NCI-H69 (cell line): ENCODE measurements around the gene PTK7.

Experiments used
- DNase-seq: peaks from one replicate; lab custom pipeline; 2025; lab: John Stamatoyannopoulos, UW

PTK7 gene

DNA sequence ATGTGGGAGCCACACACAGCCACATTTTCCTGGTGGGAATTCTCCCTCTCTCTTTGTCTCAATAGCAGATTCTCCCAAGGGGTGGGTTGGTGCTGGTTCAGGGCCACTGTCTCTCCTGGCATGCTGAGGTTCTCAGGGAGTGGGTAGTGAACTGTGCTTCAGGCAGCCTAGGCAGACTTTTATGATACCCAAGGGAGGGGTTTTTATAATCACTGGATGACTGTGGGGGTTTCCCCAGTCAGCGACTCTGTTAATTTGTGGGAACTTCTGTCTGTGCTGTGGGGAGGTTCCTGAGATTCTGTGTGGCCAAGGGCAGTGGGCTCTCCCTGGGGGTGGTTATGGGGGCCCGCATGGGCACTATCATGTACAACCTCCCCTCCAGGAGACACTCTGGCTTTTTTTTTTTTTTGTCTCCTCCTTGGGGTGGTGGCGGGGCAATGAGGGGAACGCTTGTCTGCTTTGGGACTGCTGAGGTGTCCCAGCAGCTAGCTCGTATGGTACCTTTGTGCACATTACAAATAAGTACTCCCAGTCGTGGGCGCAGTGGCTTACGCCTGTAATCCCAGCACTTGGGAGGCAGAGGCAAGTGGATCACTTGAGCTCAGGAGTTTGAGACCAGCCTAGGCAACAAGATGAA lies 10.0 kb downstream of the PTK7 start:
- DNase-seq: peak; percentile 61

- DNase-seq: peak; percentile 48
Measured at GRCh38 chr6:43088654-43089056, 12.5 kb downstream of the PTK7 start.

DNA sequence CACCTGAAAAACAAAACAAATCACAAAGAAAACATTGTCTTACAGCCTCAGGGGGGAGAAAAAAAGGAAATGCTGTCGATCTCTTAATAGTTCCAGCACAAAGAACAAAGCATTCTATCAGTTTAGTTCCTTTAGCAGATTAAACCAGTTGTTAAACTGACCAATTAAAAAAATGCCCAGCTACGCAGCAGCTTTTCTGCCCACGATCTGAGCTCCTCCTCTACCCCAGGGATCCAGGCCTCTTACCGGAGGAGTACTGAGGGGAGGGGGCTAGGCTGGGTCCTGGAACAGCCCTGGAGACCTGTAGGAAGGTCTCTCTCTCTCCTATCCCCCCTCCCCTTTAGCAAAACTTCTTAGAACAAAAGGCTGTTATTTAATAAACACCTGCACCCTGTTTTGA lies 13.4 kb downstream of the PTK7 start:
- DNase-seq: peak; percentile 57

DNA sequence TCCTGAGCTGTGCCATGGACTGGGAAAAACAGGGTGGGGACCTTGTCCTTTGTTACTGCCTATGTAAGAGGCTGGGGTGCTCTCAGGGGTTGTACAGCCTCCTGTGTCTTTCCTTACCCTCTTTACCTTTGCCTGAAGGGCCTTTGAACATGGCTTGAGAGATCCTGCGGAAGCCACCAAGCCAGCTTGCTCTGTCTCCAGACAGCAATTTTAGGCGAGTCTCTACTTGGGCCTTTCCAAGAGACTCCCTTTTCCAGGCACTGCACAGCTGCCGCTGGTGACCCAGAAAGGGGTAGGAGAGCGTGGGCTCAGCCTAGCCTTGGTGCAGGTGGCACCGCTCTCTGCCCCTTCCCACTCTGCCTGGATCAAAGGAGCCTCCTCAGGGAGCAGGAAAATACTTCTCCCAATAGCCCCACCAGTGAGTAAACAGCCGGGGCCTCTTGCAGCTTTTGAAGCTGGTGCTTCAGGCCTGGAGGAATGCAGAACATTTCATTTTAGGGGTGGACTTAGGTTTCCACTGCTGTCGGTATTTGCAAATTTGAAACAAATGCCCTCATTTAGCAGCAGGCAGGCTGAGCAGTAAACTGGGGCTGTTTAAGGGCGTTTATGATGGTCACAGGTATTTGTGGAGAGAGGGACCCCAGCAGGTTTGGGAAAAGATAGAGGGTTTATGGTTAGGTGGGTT lies 13.9 kb downstream of the PTK7 start:
- peak; percentile 67 for DNase-seq

- DNase-seq: peak; percentile 75
Measured at GRCh38 chr6:43090559-43090956, 14.4 kb downstream of the PTK7 start.

- DNase-seq: no peak
Measured at GRCh38 chr6:43091020-43091419, 14.9 kb downstream of the PTK7 start.

GRCh38 chr6:43091436-43091991 lies 15.4 kb downstream of the PTK7 start:
- DNase-seq: no peak

DNA sequence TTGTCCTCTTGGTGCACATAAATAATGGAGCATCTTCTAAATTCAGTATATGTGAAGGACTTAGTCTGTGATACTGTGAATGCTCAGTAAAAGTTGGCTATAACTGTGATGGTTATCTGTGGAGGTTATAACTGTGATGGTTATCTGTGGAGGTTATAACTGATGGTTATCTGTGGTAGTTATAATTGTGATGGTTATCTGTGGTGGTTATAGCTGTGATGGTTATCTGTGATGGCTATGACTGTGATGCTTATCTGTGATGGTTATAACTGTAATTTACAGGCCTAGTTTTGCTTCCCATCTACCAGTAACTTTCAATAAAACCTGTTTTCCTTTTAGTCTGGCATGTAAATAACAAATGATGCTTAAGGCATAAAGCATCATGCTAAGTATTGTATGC lies 16.5 kb downstream of the PTK7 start:
- DNase-seq: no peak

DNA sequence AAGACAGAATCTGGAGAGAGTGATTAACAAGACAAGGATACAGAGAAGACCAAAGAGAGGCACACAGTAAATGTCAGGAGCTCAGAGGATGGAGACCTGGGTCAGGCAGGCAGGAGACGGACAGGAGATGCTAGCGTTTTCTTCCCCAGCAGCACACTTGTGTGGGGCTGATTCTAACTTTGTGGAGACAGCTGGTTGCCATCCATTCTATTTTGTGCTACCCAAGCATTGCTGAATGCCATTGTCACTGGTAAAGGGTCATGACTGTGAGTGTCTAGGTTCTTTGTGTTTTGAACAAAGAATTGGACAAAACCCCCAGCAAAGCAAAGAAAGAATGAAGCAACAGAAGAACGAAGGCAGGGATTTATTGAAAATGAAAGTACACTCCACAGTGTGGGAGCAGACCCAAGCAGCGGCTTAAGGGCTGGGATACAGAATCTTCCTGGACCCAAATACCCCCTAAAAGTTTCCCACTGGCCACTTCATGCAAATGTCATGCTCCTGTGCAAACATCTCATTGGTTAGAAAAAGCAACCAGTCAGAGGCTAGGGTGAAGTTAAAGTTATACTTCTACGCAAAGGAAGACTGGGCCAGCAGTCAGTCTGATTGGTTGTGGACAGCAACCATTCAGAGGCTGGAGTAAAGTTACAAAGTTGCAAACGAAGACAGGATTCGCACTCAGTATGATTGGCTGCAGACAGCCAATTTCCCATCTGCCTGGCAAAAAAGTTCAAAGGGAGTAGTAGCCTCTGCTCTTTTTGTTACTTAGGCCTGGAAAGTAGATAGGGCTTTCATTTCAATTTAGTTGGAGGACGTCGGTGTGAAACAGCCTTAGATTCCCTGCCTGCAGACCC lies 17.5 kb downstream of the PTK7 start:
- DNase-seq: peak; percentile 53

DNA sequence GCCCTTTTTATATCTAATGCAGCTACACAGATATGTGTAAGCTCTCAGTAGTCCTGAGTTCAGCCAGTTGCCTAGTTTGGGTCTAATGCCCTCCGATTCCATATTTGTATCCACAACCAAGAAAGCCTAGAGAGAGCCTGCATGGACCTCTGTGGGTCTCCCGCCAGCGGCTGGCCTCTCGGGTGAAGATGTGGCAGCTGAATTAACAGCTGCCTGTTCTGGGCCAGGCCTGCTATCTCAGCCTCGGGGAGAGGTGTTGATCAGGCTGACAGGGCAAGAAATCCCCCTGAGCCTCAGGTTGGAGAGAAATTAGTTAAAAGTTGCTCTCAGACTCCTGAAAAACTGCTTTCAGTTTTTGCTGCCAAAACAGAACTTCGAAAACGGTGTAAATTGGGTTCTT lies 19.8 kb downstream of the PTK7 start:
- DNase-seq: peak; percentile 57

GRCh38 chr6:43096451-43097097 lies 20.5 kb downstream of the PTK7 start:
- DNase-seq: peak; percentile 78

GRCh38 chr6:43097098-43097489 lies 21.0 kb downstream of the PTK7 start:
- DNase-seq: peak; percentile 51

DNA sequence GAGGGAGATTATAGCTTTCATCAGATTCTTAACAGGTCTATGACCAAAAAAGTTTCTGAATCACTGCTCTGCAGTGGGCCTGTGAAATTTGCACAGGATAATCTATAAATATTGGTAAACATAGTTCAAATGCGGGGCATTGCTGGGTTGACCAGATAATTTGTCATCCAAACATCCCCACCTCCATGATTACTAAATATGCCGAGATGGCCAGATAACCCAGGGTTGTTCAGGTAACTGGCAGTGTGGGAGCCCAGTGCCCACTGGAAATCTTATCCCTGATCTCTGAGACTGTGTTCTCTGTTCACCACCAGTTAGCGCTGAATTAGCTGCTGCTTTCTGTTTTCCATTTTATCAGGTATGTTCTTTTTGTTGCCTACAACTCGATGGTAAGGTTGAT lies 21.4 kb downstream of the PTK7 start:
- DNase-seq: no peak

DNA sequence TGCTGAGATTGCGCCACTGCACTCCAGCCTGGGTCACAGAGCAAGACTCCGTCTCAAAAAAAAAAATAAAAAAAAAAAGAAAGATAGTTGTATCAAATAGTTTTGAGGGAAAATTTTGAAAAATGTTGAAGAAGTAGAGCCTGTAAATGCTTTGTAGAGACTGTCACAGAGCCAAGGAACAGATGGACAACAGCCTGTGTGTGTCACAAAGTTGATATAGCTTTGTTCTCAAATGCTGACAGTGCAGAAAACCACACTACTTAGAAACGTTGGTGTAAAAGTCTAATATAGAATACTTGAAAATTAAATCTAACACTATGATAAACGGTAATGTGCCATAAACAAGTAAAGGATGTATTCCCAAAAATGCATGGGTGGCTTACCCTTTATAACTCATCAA lies 25.4 kb downstream of the PTK7 start:
- DNase-seq: no peak

GRCh38 chr6:43103253-43103876 lies 27.3 kb downstream of the PTK7 start:
- peak; percentile 94 for DNase-seq

GRCh38 chr6:43105538-43106222 lies 29.6 kb downstream of the PTK7 start:
- DNase-seq: peak; percentile 50

- DNase-seq: peak; percentile 99
Measured at GRCh38 chr6:43107344-43108062, 31.4 kb downstream of the PTK7 start.

DNA sequence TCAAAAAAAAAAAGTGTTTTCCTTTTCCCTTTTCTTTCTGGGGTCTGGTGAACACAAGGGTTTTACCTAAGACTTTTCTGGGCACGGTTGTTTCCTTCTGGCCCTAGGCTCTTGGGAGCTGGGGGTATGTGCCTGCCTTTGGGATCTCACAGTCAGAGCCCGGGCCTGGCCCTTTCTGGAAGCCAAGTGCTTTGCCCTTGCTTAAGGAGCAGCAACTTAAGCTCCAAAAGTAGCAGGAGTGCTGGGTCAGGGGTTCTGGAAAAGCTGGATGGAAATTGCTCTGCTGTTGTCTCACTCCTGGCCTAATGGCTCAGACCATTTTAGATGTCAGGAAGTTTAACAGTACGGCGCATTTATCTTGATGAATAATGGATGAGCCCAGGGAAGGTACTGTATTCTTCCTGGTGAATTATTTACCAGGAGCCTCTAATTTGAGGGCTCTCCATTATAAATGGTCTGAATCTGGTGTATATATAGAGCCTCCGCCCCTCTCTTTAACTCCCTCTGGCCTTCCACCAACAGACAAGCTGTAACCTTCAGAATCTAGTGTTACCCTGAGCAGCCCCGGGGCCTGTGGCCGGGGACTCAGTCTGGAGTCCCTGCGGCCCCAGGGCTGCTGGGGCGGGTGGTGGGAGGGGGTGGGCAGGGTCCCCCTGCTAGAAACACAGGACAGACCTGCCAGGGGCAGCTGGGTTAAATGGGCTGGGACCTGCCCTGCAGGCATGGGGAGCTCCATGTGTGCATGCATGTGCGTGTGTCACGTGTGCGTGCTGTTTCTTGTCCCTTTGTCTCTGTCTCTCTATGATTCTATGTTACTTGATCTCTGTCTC lies 37.5 kb downstream of the PTK7 start:
- DNase-seq: peak; percentile 100

DNA sequence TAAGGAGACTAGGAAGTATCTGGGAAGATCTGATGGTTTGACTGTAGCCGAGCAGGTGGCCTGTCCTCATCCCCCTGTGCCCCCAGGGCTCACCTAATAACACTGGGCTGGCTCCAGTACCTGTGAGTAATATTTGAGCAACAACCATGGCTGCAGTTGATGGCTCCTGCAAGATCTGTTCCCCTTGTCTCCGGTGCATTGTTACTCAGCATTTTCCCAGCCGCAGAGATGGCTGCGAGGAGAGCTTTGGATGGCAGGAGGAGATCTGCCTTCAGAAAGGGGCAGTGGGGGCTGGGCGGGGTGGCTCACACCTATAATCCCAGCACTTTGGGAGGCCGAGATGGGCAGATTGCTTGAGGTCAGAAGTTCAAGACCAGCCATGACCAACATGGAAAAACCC lies 39.3 kb downstream of the PTK7 start:
- peak; percentile 91 for DNase-seq
